Mesenchymal stem cell (in vitro differentiated cells and primary cell): Measurements from ENCODE around the gene PFKFB3.
"Not testable (repeated sequence)": the region's sequence is repeated elsewhere in the genome, so short reads cannot be mapped to it uniquely, and the experiment has no call there.

Source experiments
- DNase-seq: peaks from one replicate; pipeline ENCODE4 v3.0.0-alpha.2; 2013
- H2AFZ ChIP-seq: one replicate; pipeline ENCODE4 v1.6.1; 2013; ENCODE audit warnings: low read depth, mild to moderate bottlenecking, control low read depth, inconsistent platforms, low read length, moderate library complexity
- H2AK5ac ChIP-seq: 2 replicates; pipeline ENCODE4 v1.6.1; 2013; ENCODE audit warnings: low read length, moderate library complexity, mild to moderate bottlenecking, inconsistent platforms; ENCODE audit not compliant: severe bottlenecking
- H2BK120ac ChIP-seq: one replicate; pipeline ENCODE4 v1.6.1; 2013; ENCODE audit warnings: low read depth, mild to moderate bottlenecking, inconsistent platforms, low read length, moderate library complexity
- H2BK12ac ChIP-seq, 2 experiments: one replicate each; pipeline ENCODE4 v1.6.1; 2013; ENCODE audit warnings: inconsistent platforms in 2 of 2, low read length in 2 of 2, mild to moderate bottlenecking in 2 of 2, moderate library complexity in 2 of 2, control low read depth in 1 of 2
- H2BK15ac ChIP-seq: one replicate; pipeline ENCODE4 v1.6.1; 2013; ENCODE audit warnings: mild to moderate bottlenecking, low read depth, inconsistent platforms; ENCODE audit not compliant: poor library complexity, severe bottlenecking
- H2BK5ac ChIP-seq: 2 replicates; pipeline ENCODE4 v1.6.1; 2013; ENCODE audit warnings: low read depth, mild to moderate bottlenecking, low read length, control low read depth, inconsistent platforms; ENCODE audit not compliant: poor library complexity, severe bottlenecking
- H3K14ac ChIP-seq, 2 experiments: one replicate each; pipeline ENCODE4 v1.6.1; 2013; ENCODE audit warnings: inconsistent platforms in 2 of 2, low read length in 2 of 2, control low read depth in 1 of 2, mild to moderate bottlenecking in 1 of 2, moderate library complexity in 1 of 2
- H3K18ac ChIP-seq, 2 experiments: one replicate each; pipeline ENCODE4 v1.6.1; 2013; ENCODE audit warnings: inconsistent platforms in 2 of 2, low read length in 2 of 2, control low read depth in 1 of 2, low read depth in 1 of 2, mild to moderate bottlenecking in 1 of 2
- H3K23ac ChIP-seq, 2 experiments: one replicate each; pipeline ENCODE4 v1.6.1; 2013; ENCODE audit warnings: inconsistent platforms in 2 of 2, low read length in 2 of 2, mild to moderate bottlenecking in 2 of 2, moderate library complexity in 2 of 2, control low read depth in 1 of 2
- H3K27ac ChIP-seq: 2 replicates; pipeline ENCODE4 v1.5.1; 2013; ENCODE audit warnings: mild to moderate bottlenecking, moderate library complexity, low read length, control low read depth, inconsistent platforms; ENCODE audit not compliant: poor library complexity, severe bottlenecking
- H3K27me3 ChIP-seq, 2 experiments: 2 replicates each; pipeline versions ENCODE4 v1.6.1 to v1.7.0; 2013; ENCODE audit warnings: low read length in 2 of 2, mild to moderate bottlenecking in 2 of 2, moderate library complexity in 2 of 2, control low read depth in 1 of 2, inconsistent platforms in 1 of 2; ENCODE audit not compliant: control insufficient read depth in 1 of 2, insufficient read depth in 1 of 2
- H3K36me3 ChIP-seq, 2 experiments: 2 replicates each; pipeline versions ENCODE4 v1.6.1 to v1.7.0; 2013; ENCODE audit warnings: low read length in 2 of 2, control low read depth in 1 of 2, inconsistent platforms in 1 of 2, low read depth in 1 of 2, mild to moderate bottlenecking in 1 of 2; ENCODE audit not compliant: insufficient read depth in 2 of 2, control insufficient read depth in 1 of 2
- H3K4ac ChIP-seq, 2 experiments: one replicate each; pipeline ENCODE4 v1.6.1; 2013; ENCODE audit warnings: inconsistent platforms in 2 of 2, low read length in 2 of 2, mild to moderate bottlenecking in 2 of 2, moderate library complexity in 2 of 2, control low read depth in 1 of 2, low read depth in 1 of 2
- H3K4me1 ChIP-seq: 2 replicates; pipeline ENCODE4 v1.6.1; 2013; ENCODE audit warnings: low read depth, low read length, control low read depth; ENCODE audit not compliant: control insufficient read depth, insufficient read depth
- H3K4me2 ChIP-seq: 2 replicates; pipeline ENCODE4 v1.6.1; 2013; ENCODE audit warnings: low read length, mild to moderate bottlenecking, inconsistent platforms; ENCODE audit not compliant: poor library complexity, severe bottlenecking
- H3K4me3 ChIP-seq, 2 experiments: 2 replicates each; pipeline versions ENCODE4 v1.5.1 to v1.7.0; 2013; ENCODE audit warnings: low read length in 2 of 2, mild to moderate bottlenecking in 2 of 2, control low read depth in 1 of 2, low read depth in 1 of 2; ENCODE audit not compliant: insufficient read depth in 1 of 2
- H3K79me1 ChIP-seq: replicated peaks from 2 replicates; pipeline ENCODE4 v1.6.1; 2013; ENCODE audit warnings: mild to moderate bottlenecking, control low read depth, low read length, inconsistent platforms; ENCODE audit not compliant: poor library complexity, severe bottlenecking
- H3K9ac ChIP-seq: 2 replicates; pipeline ENCODE4 v1.7.0; 2013; ENCODE audit warnings: mild to moderate bottlenecking, low read length, moderate library complexity
- H3K9me3 ChIP-seq: 2 replicates; pipeline ENCODE4 v1.7.0; 2013; ENCODE audit warnings: mild to moderate bottlenecking, low read length; ENCODE audit not compliant: control insufficient read depth
- H4K8ac ChIP-seq: one replicate; pipeline ENCODE4 v1.6.1; 2013; ENCODE audit warnings: inconsistent platforms, mild to moderate bottlenecking, low read length, moderate library complexity
- H4K91ac ChIP-seq: one replicate; pipeline ENCODE4 v1.6.1; 2013; ENCODE audit warnings: mild to moderate bottlenecking, low read length, inconsistent platforms
- WGBS: methylation state at CpG from one replicate; pipeline ENCODE4 v1.1.7; 2013; ENCODE audit warnings: mixed read lengths; 5-methylcytosine and 5-hydroxymethylcytosine counted together

Gene PFKFB3

GRCh38 chr10:6190033-6190432 lies 12.7 kb upstream of the PFKFB3 start:
- not testable (repeated sequence) for H2AFZ ChIP-seq, H3K4me3 ChIP-seq, H3K4me2 ChIP-seq, H3K23ac ChIP-seq, H3K9me3 ChIP-seq, H2BK5ac ChIP-seq, H2BK120ac ChIP-seq, H3K18ac ChIP-seq, H4K91ac ChIP-seq, H3K9ac ChIP-seq, H3K14ac ChIP-seq, DNase-seq, H2BK12ac ChIP-seq, H3K27ac ChIP-seq, H2BK15ac ChIP-seq, H3K4ac ChIP-seq, H2AK5ac ChIP-seq, H3K36me3 ChIP-seq, H4K8ac ChIP-seq, H3K27me3 ChIP-seq, H3K4me1 ChIP-seq
- peaks cover 26% of the 10 kb centered on the region for H3K79me1 ChIP-seq
- 93% methylated on average over 9 of the region's 9 CpGs for WGBS

GRCh38 chr10:6191147-6191546 lies 11.6 kb upstream of the PFKFB3 start:
- H3K18ac ChIP-seq = no peak overlapping the region
- no peak overlapping the region for H2AFZ ChIP-seq
- H2BK5ac ChIP-seq = no peak overlapping the region
- H2BK12ac ChIP-seq = no peak overlapping the region
- H3K9me3 ChIP-seq = no peaks in the 10 kb centered on the region
- H4K8ac ChIP-seq = no peak overlapping the region
- no peak overlapping the region for H3K14ac ChIP-seq
- H4K91ac ChIP-seq = no peak overlapping the region
- no peak overlapping the region for H3K9ac ChIP-seq
- H3K4me2 ChIP-seq = no peak overlapping the region
- no peak overlapping the region for H2AK5ac ChIP-seq
- WGBS = 79% methylated on average over 5 of the region's 8 CpGs
- peaks cover 4% of the 10 kb centered on the region for H3K4me1 ChIP-seq
- no peak for DNase-seq
- H3K4ac ChIP-seq = no peak overlapping the region
- H3K4me3 ChIP-seq = no peak overlapping the region
- peaks cover 24% of the 10 kb centered on the region for H3K79me1 ChIP-seq
- H3K27me3 ChIP-seq = no peaks in the 10 kb centered on the region
- no peak overlapping the region for H2BK120ac ChIP-seq
- H3K23ac ChIP-seq = no peak overlapping the region
- H3K27ac ChIP-seq = no peak overlapping the region
- no peak overlapping the region for H2BK15ac ChIP-seq
- peaks cover 0 to 3% of the 10 kb centered on the region in 2 experiments for H3K36me3 ChIP-seq

GRCh38 chr10:6191569-6191968 lies 11.2 kb upstream of the PFKFB3 start:
- Histone ChIP-seq H2AK5ac (no peak overlapping the region), H3K9ac (peak overlapping the region; percentile 54), H3K27me3 (no peaks in the 10 kb centered on the region), H2BK120ac (no peak overlapping the region), H2AFZ (no peak overlapping the region), H2BK5ac (no peak overlapping the region), H3K36me3 (peaks cover 0 to 3% of the 10 kb centered on the region in 2 experiments), H3K79me1 (peaks cover 24% of the 10 kb centered on the region), H3K27ac (no peak overlapping the region), H3K4me3 (peak overlapping the region in 1 of 2 experiments; percentile 42), H4K91ac (no peak overlapping the region), H3K4me1 (peaks cover 4% of the 10 kb centered on the region), H3K18ac (peak overlapping the region in 1 of 2 experiments; percentile 68), H3K23ac (no peak overlapping the region), H2BK12ac (peak overlapping the region in 1 of 2 experiments; percentile 18), H3K4ac (peak overlapping the region in 1 of 2 experiments; percentile 26), H2BK15ac (no peak overlapping the region), H3K9me3 (no peaks in the 10 kb centered on the region), H3K14ac (no peak overlapping the region), H3K4me2 (no peak overlapping the region), H4K8ac (no peak overlapping the region)
- no peak for DNase-seq
- WGBS = 96% methylated on average over 16 of the region's 19 CpGs

- peaks cover 21% of the 10 kb centered on the region for H3K79me1 ChIP-seq
- H3K18ac ChIP-seq, H3K27me3 ChIP-seq, H4K8ac ChIP-seq, H3K9ac ChIP-seq, H2BK12ac ChIP-seq, H2BK5ac ChIP-seq, H2AK5ac ChIP-seq, H2AFZ ChIP-seq, H3K36me3 ChIP-seq, H3K9me3 ChIP-seq, H4K91ac ChIP-seq, H3K4me1 ChIP-seq, H3K23ac ChIP-seq, H3K4ac ChIP-seq, H3K4me3 ChIP-seq, H2BK15ac ChIP-seq, H3K4me2 ChIP-seq, H2BK120ac ChIP-seq, DNase-seq, H3K14ac ChIP-seq, H3K27ac ChIP-seq: not testable (repeated sequence)
- WGBS = 97% methylated on average over 5 of the region's 5 CpGs
These were observed 9.4 kb upstream of the PFKFB3 start for GRCh38 chr10:6193342-6193741.
